Gastroesophageal sphincter (tissue), 4 donors: ENCODE results near the gene EMILIN2. TPM values are rescaled to one million over a fixed set of nuclear protein-coding genes. Genes with fewer than 3 reads are reported as not detected.

ENCODE experiments used
- ATAC-seq: fragments of 150-250 bp; one replicate; pipeline ENCODE4 v1.9.1; 2016; ENCODE audit warnings: mild to moderate bottlenecking, moderate library complexity
- H3K27ac ChIP-seq, 4 donors: fragments of 200-600 bp; sonication (generic) in 3 of 4; 1 replicate in 3 of 4; 2 replicates in 1 of 4; pipeline ENCODE4 v1.5.1; 2016 to 2019
- H3K27me3 ChIP-seq: fragments of 200-600 bp; sonication (generic); one replicate; pipeline ENCODE4 v1.5.1; 2019
- H3K36me3 ChIP-seq, 2 donors: fragments of 200-600 bp; sonication (generic); one replicate each; pipeline ENCODE4 v1.5.1; 2019; ENCODE audit warnings: control low read depth in 1 of 2
- H3K4me1 ChIP-seq, 3 donors: fragments of 200-600 bp; sonication (generic); 1 replicate in 2 of 3; 2 replicates in 1 of 3; pipeline ENCODE4 v1.5.1; 2016 to 2019; ENCODE audit warnings: control low read depth in 2 of 3
- H3K4me3 ChIP-seq, 2 donors: fragments of 200-600 bp; sonication (generic); one replicate each; pipeline ENCODE4 v1.5.1; 2019; ENCODE audit warnings: mild to moderate bottlenecking in 1 of 2, moderate library complexity in 1 of 2
- H3K9me3 ChIP-seq, 3 donors: fragments of 200-600 bp; sonication (generic); one replicate each; pipeline ENCODE4 v1.5.1; 2017 to 2019; ENCODE audit warnings: control low read depth in 2 of 3
- CTCF ChIP-seq, 4 experiments: fragments of 200-600 bp in 2 of 4; fragments of 450-650 bp in 2 of 4; sonication (generic) in 1 of 4; IDR thresholded peaks; one replicate each; pipeline ENCODE4 v1.5.1; 2017 to 2019; ENCODE audit warnings: antibody characterized with exemption in 4 of 4, mild to moderate bottlenecking in 2 of 4, moderate library complexity in 2 of 4
- EP300 ChIP-seq: sonication (generic); formaldehyde crosslinking; IDR thresholded peaks from one replicate; pipeline ENCODE4 v1.6.1; 2017; ENCODE audit warnings: antibody characterized with exemption, mild to moderate bottlenecking
- POLR2A ChIP-seq, 2 donors: fragments of 450-650 bp; IDR thresholded peaks; one replicate each; pipeline ENCODE4 v1.6.1; 2017; ENCODE audit warnings: antibody characterized with exemption in 2 of 2, mild to moderate bottlenecking in 2 of 2, moderate library complexity in 1 of 2
- POLR2AphosphoS5 ChIP-seq: sonication (generic); formaldehyde crosslinking; IDR thresholded peaks from one replicate; pipeline ENCODE4 v1.6.1; 2017; ENCODE audit warnings: antibody characterized with exemption
- WGBS, 2 donors: methylation state at CpG; one replicate each; pipeline ENCODE4 v1.1.5; 2018; ENCODE audit warnings: low coverage in 1 of 2; 5-methylcytosine and 5-hydroxymethylcytosine counted together
- total RNA-seq, 4 donors: library from RNA; depleted of rRNA; stranded (reverse); fragments of >200 nt; gene quantifications; one replicate each; pipeline ENCODE4 v1.1.0, GENCODE V29; 2016

The EMILIN2 gene
- total RNA-seq, 4 donors from 2014 or later = 11.2 to 20.9 (median 17.0) TPM

DNA sequence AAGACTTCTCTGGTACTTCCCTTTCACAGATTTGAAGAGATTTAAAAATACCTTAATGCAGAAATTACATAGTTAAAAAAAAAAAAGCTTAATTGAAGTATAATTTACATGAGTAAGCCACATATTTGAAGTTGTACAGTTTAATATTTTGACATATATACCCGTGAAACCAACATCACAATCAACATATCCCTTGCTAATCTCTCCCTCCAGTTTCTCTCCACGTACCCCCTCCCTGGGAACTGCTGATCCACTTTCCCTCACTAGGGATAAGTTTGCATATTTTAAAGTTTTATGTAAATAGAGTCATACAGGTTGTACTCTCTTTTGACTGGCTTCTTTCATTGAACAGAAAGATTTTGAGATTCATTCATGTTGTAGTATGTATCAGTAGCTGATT is 22.4 kb downstream of the EMILIN2 start:
- no peak for TF ChIP-seq POLR2A (IDR thresholded peaks at IDR 0.05)
- no peak for TF ChIP-seq CTCF (IDR thresholded peaks at IDR 0.05)
- no peak for TF ChIP-seq POLR2AphosphoS5
- no peak for TF ChIP-seq EP300
- 64% methylated on average over 2 of the region's 2 CpGs for WGBS, 2 donors
- H3K4me3 ChIP-seq = no peak overlapping the region
- H3K36me3 ChIP-seq = no peaks in the 10 kb centered on the region
- H3K27ac ChIP-seq = no peak overlapping the region
- no peaks in the 10 kb centered on the region for H3K4me1 ChIP-seq
- no peaks in the 10 kb centered on the region for H3K27me3 ChIP-seq
- no peak for ATAC-seq
- peaks cover 0 to 9% (median 0%) of the 10 kb centered on the region in 3 donors for H3K9me3 ChIP-seq

DNA sequence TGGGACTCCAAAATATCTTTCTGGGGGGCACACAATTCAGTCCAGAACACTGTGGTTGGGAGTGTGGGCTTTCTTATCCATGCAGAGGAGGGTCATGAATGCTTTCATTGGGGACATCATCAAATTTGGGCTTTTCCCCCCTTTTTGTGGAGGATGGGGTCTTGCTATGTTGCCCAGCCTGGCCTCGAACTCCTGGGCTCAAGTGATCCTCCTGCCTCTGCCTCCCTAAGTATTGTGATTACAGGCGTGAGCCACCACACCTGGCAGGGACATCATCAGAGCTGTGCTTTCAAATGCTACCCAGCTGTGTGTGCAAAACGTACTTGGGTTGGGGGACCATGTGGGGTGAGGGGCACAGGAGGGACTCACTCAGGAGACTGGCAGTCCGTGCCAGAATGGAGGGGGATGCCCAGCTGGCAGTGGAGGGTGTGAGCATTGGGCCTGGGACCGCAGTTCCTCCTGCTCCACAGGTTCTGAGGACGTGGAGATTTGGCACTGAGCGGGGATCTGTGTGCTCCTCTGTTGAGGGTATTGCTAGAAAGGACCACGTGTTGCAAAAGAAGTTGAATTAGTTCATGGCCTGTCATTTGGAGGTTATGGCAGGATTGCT is 24.4 kb downstream of the EMILIN2 start:
- no peak for TF ChIP-seq CTCF (IDR thresholded peaks at IDR 0.05)
- 63 to 90% methylated on average over 3 to 5 of the region's 8 CpGs for WGBS, 2 donors
- no peaks in the 10 kb centered on the region for H3K36me3 ChIP-seq
- ATAC-seq = no peak
- H3K27me3 ChIP-seq = no peaks in the 10 kb centered on the region
- H3K4me3 ChIP-seq = no peak overlapping the region
- peaks cover 0 to 15% (median 0%) of the 10 kb centered on the region in 3 donors for H3K4me1 ChIP-seq
- no peak overlapping the region for H3K27ac ChIP-seq
- H3K9me3 ChIP-seq = no peaks in the 10 kb centered on the region

DNA sequence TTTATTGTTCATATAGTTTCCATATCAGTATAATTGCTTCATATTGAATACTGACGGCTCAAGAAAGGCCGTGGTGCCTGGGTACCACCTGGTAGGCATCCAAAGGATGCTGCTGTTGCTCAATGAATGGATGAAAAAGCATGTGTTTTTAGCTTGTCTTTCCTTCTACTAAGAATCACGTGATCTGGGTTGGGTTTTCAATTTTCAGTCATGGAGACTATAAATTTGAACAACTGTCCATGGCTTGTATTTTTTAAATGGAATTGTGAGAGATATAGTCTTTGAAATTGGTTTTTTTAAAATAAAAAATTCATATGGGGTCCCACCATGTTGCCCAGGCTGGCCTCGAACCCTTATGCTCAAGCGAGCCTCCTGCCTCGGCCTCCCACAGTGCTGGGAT is 25.3 kb downstream of the EMILIN2 start:
- 93 to 100% methylated on average over 4 to 6 of the region's 6 CpGs for WGBS, 2 donors

DNA sequence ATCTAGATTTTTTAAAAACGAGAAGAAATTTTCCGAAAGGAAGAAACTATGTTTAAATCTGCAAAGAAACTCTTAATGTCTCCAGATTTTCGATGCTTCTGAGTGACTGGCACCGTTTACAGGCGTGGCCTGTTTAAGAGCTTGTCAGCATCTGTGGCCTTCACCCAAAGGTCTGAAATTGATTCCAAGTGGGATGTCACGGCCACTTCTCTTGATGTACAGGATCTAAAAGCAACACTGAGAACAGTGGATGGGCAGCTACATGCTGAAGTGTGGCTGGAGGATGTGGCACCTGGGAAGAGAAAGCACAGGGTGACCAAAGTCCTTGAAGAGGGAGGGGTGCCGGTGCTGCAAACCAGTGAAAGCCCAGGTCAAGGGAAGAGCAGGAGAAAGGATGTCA is 28.0 kb downstream of the EMILIN2 start:
- Histone ChIP-seq H3K9me3 (no peaks in the 10 kb centered on the region), H3K36me3 (no peaks in the 10 kb centered on the region), H3K4me1 (peaks cover 0 to 15% (median 0%) of the 10 kb centered on the region in 3 donors), H3K27ac (peak overlapping the region in 2 of 4 donors; percentile 47 to 55), H3K4me3 (no peak overlapping the region), H3K27me3 (no peaks in the 10 kb centered on the region)
- ATAC-seq = no peak
- WGBS, 2 donors = 65 to 77% methylated on average over 7 of the region's 7 CpGs
- TF ChIP-seq POLR2A (IDR thresholded peaks at IDR 0.05) = no peak
- no peak for TF ChIP-seq POLR2AphosphoS5
- TF ChIP-seq CTCF (IDR thresholded peaks at IDR 0.05) = no peak
- no peak for TF ChIP-seq EP300

More for the DNA sequence above, 25.3 kb downstream of the EMILIN2 start:
- ATAC-seq = no peak
- Histone ChIP-seq H3K4me3 (no peak overlapping the region), H3K27me3 (no peaks in the 10 kb centered on the region), H3K27ac (no peak overlapping the region), H3K9me3 (no peaks in the 10 kb centered on the region), H3K36me3 (no peaks in the 10 kb centered on the region), H3K4me1 (peaks cover 0 to 15% (median 0%) of the 10 kb centered on the region in 3 donors)
- no peak for TF ChIP-seq POLR2A (IDR thresholded peaks at IDR 0.05)
- TF ChIP-seq CTCF (IDR thresholded peaks at IDR 0.05) = no peak
- TF ChIP-seq POLR2AphosphoS5 = no peak
- TF ChIP-seq EP300 = no peak

- Histone ChIP-seq H3K27ac (no peak overlapping the region), H3K36me3 (no peaks in the 10 kb centered on the region), H3K9me3 (no peaks in the 10 kb centered on the region), H3K27me3 (no peaks in the 10 kb centered on the region), H3K4me1 (peaks cover 0 to 22% (median 0%) of the 10 kb centered on the region in 3 donors), H3K4me3 (no peak overlapping the region)
- 79 to 94% methylated on average over 11 to 15 of the region's 15 CpGs for WGBS, 2 donors
- TF ChIP-seq POLR2AphosphoS5 (no peak), CTCF (IDR thresholded peaks at IDR 0.05) (no peak), EP300 (no peak), POLR2A (IDR thresholded peaks at IDR 0.05) (no peak)
- ATAC-seq = no peak
Observed at GRCh38 chr18:2878656-2879330, 32.0 kb downstream of the EMILIN2 start.
